Fibroblast of skin of right quadriceps (primary cell): ENCODE data around the gene NR0B1.

Experiments
- DNase-seq: peaks from one replicate; pipeline ENCODE4 v3.0.0-alpha.2; 2013

Gene NR0B1

GRCh38 chrX:30309139-30309571 is at the start of gene NR0B1:
Gene NR0B1, minus strand, starts transcription at chrX:30309390. Its CDS starts 27 bp downstream, at chrX:30309363.
- DNase-seq: no peak

DNA sequence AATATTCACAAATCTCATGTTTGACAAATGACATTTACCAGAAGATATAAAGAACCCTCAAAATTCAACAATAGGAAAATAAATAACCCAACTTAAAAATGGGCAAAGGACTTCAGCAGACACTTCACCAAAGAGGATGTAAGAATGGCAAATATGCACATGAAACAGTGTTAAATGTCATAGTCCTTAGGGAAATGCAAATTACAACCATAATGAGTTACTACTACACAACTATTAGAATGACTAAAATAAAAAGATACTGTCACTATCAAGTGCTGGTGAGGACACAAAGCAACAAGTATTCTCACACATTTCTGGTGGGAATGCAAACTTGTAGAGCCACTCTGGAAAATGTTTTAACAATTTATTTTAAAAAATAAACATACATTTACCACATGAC is 40.8 kb upstream of the NR0B1 start:
- no peak for DNase-seq

DNA sequence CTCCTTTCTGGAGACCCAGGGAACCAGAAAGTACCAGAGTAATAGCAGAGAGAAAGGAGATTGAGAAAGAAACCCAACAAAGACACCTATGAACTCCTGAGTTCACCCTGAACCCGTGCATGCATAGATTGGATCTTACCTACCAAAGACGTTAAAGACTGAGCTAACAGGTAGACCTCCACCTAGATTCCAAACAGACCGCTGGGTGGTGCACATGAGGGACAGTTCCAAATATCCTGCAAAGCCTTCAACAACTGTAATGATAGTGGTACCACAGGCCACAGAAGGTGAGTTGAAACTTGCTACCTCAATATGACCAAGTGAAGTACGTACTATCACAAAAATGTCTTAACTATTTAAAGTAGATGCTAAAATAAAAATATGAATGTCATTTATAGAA is 34.0 kb upstream of the NR0B1 start:
- DNase-seq: no peak

DNA sequence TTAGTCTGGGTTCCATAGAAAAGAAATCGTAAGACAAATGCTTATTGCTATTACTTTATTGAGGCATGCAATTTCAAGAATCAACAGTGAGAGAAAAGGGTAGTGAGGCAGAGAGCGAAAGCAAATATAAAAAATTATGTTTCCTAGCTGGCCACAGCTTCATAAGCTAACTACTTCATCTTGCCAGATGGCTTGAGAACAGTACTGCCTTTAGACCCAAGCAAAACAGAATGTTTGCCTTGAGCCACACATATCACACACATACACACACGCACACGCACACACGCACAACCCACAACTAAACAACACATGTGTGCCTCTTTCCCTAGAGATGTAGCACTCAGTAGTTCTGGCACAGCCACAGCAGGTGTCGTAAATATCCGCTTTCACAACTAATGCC is 31.6 kb upstream of the NR0B1 start:
- no peak for DNase-seq

DNA sequence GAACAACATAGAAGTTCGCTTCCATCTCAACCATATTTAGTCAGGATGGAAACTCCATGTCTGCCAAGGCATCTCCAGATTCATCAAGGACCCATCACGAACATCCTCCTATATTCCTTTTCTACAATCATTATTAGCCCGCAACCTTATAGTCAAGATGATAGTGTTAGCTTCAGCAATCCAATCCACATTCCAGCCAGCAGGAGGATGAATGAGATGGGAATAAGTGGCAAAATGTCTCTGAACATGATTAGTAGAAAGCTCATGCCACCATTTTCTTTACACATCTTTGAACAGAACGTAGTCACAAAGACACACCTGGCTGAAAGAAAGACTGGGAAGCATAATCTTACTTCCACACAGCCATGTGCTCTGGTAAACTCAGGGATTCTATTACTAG is 18.6 kb upstream of the NR0B1 start:
- no peak for DNase-seq

DNA sequence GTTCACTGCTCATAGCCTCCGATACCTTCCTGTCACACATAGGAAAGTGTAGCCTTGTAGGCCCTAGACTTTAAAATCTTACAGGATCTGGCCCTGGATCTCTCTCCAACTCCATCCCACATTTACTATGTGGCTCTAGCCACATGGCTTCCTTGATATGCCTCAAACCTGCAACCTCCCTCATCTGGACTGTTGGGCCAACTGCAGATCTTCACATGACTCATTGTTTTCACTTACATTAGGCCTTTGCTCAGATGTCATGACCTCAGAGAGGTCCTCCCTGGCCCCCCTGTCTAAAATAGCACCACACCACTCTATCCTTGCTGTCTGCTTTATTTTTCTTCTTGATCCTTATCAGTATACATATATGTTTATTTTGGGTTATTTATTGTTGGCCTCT is 8.1 kb upstream of the NR0B1 start:
- DNase-seq: no peak

DNA sequence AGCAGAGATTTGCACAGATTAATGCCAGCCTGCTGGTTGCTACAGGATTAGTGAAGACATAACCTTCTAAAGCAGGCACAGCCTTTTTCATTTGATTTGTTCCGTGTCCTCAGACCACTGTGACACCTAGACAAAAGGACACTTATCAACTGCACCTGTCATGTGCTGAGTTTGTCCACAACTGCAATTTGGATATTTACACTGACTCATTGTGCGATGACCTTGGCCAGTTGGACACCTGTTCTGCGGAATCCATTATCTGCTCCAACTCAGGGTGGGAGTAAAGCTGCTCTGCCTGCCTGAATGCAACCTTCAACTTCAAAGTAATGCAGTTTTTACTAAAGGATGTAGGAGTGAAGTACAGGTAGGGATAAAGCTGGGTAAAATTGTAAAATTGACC is 4.1 kb upstream of the NR0B1 start:
- DNase-seq: no peak

- no peak for DNase-seq
Observed at GRCh38 chrX:30312858-30313257, 3.7 kb upstream of the NR0B1 start.

DNA sequence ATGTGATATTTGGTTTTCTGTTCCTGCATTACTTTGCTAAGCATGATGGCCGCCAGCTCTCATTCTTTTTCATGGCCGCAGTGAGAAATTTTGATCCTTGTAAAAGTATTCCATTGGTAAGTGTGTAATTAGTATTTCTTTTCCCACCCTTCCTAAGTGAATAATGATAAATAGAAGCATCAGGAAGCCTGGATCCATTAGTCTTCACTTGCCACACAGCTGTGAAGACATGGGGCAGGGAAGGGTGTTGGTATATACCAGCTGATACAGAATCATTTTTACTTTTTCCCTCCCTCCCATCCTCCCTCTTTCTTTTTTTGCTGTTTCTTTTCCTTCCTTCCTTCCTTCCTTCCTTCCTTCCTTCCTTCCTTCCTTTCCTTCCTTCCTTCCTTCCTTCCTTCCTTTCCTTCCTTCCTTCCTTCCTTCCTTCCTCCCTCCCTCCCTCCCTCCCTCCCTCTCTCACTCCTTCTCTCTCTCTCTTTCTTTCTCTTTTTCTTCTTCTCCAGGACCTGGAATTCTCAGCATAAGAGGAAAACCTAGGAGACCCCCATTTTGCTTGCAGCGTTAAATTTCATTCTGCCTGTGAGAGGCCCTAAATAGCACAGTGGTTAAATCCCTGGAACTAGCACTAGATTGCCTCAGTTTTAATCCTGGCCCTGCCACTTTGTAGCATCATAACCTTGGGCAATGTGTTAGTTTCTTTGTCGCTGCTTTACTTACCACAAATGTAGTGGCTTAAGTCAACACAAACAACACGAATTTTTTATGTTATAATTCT is 1.4 kb upstream of the NR0B1 start:
- DNase-seq: no peak

- no peak for DNase-seq
Observed at GRCh38 chrX:30308263-30309138, 689 bp downstream of the NR0B1 start.

- no peak for DNase-seq
Observed at GRCh38 chrX:30307466-30307865, 1.7 kb downstream of the NR0B1 start.

DNA sequence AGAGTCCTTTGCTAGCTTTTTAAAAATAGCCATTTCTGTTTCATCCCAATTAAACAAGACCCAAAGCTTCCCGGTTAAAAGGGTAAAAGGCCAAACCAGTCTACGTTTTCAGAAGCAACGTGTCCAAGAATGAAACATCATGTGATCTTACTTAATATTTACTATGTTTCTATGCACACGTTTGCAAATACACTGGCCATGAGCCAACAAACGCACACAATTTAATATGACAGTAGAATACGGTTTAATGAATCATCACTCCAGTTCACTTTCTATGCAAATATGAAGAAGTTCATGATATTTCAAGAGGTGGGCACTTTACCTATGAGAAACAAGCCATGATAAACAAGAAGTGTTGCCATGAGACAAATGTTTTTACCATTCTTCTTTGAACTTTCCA is 4.3 kb downstream of the NR0B1 start:
- DNase-seq: no peak

GRCh38 chrX:30302956-30303355 is 6.2 kb downstream of the NR0B1 start:
- DNase-seq: no peak

DNA sequence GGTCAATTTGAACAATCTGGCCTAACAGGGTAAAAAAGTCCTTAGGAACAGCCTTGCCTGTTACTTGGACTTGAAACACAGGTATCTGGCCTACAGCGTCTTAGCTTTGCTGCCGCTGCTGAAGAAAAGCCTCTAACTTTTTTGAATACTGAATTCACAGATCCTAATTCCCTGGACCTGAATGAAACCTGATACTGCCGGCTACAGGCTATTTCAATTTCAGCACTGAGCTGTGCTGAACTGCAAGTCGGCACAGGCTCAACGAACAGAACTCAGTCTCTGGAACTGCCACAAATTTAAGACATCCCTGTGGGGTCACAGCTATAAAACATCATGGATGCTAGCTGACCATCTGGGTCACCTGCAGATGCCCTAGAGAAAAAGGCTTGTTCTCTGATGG is 7.2 kb downstream of the NR0B1 start:
- peak; percentile 14 for DNase-seq

DNA sequence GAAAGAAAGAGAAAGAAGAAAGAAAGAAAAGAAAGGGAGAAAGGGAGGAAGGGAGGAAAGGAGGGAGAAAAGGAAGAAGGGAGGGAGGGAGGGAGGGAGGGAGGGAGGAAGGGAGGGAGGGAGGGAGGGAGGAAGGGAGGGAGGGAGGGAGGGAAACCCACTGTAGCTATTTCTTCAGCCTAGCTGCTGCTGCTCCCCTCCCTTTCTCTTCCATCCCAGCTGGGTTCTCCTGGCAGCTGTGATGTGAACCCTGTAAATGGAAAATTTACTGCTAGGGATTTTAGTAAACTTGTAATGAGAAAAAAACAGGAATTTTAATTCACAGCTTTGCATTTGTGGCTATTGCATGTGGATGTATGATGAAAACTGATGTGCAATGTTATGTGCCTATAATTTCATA is 8.0 kb downstream of the NR0B1 start:
- no peak for DNase-seq

DNA sequence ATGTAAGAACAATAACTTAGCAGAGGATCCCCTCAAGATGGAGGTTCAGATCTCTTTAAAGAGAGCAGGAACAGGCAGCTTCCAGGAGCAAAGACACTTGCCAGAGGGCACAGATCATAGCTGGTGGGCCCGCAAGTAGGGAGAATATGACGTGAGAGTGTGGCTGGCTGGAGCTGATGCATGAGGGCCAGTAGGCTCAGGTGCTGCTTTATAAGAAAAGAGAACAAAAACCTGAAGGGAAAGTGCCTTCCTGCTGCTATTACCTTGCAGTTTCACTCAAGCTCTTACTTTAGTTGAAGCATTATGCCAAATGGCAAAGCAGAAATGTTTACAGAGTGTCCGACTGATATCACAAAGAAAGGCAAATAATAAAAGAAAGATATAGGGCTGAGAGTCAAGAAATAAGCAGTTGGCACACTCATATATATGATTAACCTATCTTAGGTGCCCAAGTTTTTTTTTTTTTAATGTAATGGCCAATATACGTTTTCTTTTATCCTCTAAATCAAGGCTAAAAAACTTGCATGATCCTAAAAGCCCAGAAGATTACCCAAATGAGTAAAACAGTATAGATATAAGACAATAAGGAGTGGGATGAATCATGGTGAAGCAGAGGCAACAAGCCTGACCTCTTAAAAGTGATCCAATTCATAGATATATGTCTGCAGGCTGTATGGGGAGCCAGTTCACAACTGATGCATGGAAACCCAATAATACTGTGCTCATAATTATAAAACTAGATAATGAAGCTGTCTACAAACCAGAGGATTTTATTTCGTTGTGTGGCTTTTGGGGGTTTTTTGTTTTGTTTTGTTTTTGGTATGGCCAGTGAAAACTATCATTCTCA is 12.6 kb downstream of the NR0B1 start:
- no peak for DNase-seq

- DNase-seq: peak; percentile 86
Observed at GRCh38 chrX:30283456-30284200, 25.6 kb downstream of the NR0B1 start.

GRCh38 chrX:30282527-30282926 is 26.7 kb downstream of the NR0B1 start:
- no peak for DNase-seq

DNA sequence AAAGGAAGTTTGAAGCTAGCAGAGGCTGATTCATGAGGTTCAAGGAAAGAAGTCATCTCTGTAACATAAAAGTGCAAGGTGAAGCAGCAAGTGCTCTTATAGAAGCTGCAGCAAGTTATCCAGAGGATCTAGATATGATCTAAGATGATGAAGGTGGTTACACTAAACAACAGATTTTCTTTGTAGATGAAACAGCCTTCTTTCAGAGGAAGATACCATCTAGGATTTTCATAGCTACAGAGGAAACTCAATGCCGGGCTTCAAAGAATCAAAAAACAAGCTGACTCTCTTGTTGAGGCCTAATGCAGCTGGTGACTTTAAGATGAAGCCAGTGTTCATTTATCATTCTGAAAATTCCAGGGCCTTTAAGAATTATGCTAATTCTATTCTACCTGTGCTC is 28.8 kb downstream of the NR0B1 start:
- no peak for DNase-seq

- peak; percentile 0 for DNase-seq
Observed at GRCh38 chrX:30278365-30278764, 30.8 kb downstream of the NR0B1 start.

DNA sequence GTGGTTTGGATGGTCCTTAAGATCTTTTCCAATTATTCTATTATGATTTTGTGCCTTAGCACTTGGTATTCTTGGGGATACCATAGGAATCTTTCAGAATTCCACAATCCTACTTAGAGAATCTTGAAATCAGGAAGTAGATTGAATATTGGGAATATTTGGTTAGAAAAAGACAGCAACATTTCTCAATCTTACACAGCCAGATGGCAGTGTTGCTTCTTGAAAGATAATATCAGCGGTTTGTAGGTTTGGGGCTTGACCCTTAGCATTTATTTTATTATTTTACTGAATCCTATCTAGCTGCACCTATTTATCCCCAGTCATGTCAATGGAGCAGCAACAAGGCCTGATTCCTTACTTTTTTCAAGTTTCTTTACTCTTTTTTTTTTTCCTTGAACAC is 33.7 kb downstream of the NR0B1 start:
- DNase-seq: peak; percentile 2

DNA sequence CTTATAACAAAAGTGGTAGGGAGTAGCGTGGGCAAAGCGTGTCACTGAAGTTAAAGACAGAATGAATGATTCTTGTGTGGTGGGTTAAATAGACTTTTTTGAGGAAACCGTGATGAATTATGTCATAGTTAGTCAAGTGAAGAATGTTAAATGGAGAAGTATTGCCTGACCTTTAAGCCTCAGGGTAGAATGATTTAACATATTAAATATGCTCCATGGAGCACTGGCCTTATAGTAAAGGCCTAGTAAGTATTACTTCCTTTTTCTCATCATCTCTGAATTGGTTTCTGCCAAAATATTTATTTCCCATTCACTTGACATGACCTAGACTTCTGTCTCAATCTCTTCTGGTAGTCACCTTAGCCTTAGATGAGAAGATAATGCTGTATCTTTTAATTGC is 38.6 kb downstream of the NR0B1 start:
- DNase-seq: no peak

DNA sequence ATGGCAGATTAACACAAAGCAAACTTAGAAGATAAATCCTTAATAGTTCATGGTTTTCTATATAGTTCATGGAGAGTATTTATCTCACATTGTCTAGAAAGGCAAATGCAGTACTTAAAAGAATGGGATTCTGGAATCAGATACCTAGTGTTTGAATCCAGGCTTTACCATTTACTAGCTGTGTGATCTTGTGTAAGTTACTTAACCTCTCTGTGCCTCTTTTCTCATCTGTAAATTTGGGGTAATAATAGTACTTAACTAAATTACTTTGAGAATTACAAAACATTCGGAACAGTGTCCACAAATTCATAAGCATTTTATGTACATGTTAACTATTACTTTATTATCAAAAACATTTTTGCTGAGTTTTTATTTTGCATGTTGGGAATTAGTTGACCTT is 46.4 kb downstream of the NR0B1 start:
- DNase-seq: no peak
